IMR-90 (cell line): ENCODE results near the gene EFCAB8.

Source experiments
- POLR2A ChIP-seq: IDR thresholded peaks from 2 replicates; pipeline ENCODE4 v1.6.1; 2012; ENCODE audit warnings: mild to moderate bottlenecking, low read depth, low read length
- TF ChIP-seq, protein P1 (sequence below): conservative IDR thresholded peaks from 2 replicates; pipeline ENCODE4 v1.5.1; 2012; ENCODE audit warnings: mild to moderate bottlenecking, low read depth, low read length, improper control_type of control experiment

DNA sequence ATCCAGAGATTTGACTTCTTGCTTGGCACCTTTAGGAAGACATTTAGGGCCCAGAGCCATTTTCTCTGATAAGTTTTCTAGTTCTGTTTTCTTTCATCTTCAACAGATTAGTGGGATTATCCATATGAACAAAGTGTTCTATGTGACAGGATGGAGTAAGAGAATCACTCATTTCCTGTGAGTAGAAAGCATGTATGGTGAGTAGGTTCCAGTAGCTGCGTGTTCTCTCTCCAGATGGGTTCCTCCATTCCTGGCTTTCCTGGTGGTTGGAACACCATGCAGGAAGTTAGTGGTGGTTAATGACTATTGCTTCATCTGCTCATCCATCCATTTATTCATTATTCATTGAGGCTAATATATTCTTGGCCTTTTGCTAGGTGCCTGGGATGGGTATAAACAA, 54.0 kb downstream of the EFCAB8 start:
- TF ChIP-seq, protein P1, sequence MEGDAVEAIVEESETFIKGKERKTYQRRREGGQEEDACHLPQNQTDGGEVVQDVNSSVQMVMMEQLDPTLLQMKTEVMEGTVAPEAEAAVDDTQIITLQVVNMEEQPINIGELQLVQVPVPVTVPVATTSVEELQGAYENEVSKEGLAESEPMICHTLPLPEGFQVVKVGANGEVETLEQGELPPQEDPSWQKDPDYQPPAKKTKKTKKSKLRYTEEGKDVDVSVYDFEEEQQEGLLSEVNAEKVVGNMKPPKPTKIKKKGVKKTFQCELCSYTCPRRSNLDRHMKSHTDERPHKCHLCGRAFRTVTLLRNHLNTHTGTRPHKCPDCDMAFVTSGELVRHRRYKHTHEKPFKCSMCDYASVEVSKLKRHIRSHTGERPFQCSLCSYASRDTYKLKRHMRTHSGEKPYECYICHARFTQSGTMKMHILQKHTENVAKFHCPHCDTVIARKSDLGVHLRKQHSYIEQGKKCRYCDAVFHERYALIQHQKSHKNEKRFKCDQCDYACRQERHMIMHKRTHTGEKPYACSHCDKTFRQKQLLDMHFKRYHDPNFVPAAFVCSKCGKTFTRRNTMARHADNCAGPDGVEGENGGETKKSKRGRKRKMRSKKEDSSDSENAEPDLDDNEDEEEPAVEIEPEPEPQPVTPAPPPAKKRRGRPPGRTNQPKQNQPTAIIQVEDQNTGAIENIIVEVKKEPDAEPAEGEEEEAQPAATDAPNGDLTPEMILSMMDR = no peak
- TF ChIP-seq POLR2A = no peak
